ENCODE measurements around the gene SH3RF3. TPM values are rescaled to one million over a fixed set of nuclear protein-coding genes. Genes with fewer than 3 reads are reported as not detected.

The SH3RF3 gene
- total RNA-seq, 4 donors from 2014 or later, result 5.3 to 10.0 (median 8.0) TPM

- no peak for TF ChIP-seq CTCF (IDR thresholded peaks at IDR 0.05; ENCODE audit: low read depth)
These were observed 406.4 kb downstream of the SH3RF3 start for GRCh38 chr2:109535217-109535946.

GRCh38 chr2:109537565-109538222, 408.7 kb downstream of the SH3RF3 start:
- no peak for TF ChIP-seq CTCF (IDR thresholded peaks at IDR 0.05; ENCODE audit: low read depth)

GRCh38 chr2:109538546-109538945, 409.5 kb downstream of the SH3RF3 start:
- no peak for TF ChIP-seq CTCF (IDR thresholded peaks at IDR 0.05; ENCODE audit: low read depth)

- TF ChIP-seq CTCF (IDR thresholded peaks at IDR 0.05; ENCODE audit: low read depth), result no peak
These were observed 413.4 kb downstream of the SH3RF3 start for GRCh38 chr2:109542384-109542783.

- TF ChIP-seq CTCF (IDR thresholded peaks at IDR 0.05; ENCODE audit: low read depth), result no peak
These were observed 417.1 kb downstream of the SH3RF3 start for GRCh38 chr2:109545828-109546713.

- TF ChIP-seq CTCF (IDR thresholded peaks at IDR 0.05; ENCODE audit: low read depth), result no peak
These were observed 418.3 kb downstream of the SH3RF3 start for GRCh38 chr2:109547280-109547679.
